Progenitor cell of endocrine pancreas (in vitro differentiated cells): ENCODE data around the gene SLC43A3. TPM values are rescaled to one million over a fixed set of nuclear protein-coding genes. Genes with fewer than 3 reads are reported as not detected.
A peak's percentile ranks its signal among the peaks of the same experiment; 100 is the strongest.

Source experiments
- DNase-seq: peaks from one replicate; pipeline ENCODE4 v3.0.0; 2021; ENCODE audit warnings: low spot score; ENCODE audit not compliant: unreplicated experiment
- H3K27ac Mint-ChIP-seq: 2 replicates; pipeline ENCODE4 v1.8.0; 2021; ENCODE audit warnings: mild to moderate bottlenecking, moderate library complexity, mixed read lengths
- H3K27me3 Mint-ChIP-seq: 2 replicates; pipeline ENCODE4 v1.8.0; 2021; ENCODE audit warnings: mixed read lengths
- H3K36me3 Mint-ChIP-seq: 2 replicates; pipeline ENCODE4 v1.8.0; 2022; ENCODE audit warnings: mixed read lengths; ENCODE audit not compliant: insufficient read depth
- H3K4me1 Mint-ChIP-seq: 2 replicates; pipeline ENCODE4 v1.8.0; 2021; ENCODE audit warnings: low read depth, mixed read lengths
- H3K4me3 Mint-ChIP-seq: 2 replicates; pipeline ENCODE4 v1.8.0; 2021; ENCODE audit warnings: low read depth, mild to moderate bottlenecking, moderate library complexity, mixed read lengths
- H3K9me3 Mint-ChIP-seq: 2 replicates; pipeline ENCODE4 v1.8.0; 2021; ENCODE audit warnings: low read depth, mixed read lengths
- CTCF ChIP-seq: fragments of 200-600 bp; sonication (generic); IDR thresholded peaks from one replicate; pipeline ENCODE4 v1.5.0; 2021; ENCODE audit warnings: antibody characterized with exemption, mild to moderate bottlenecking; ENCODE audit not compliant: unreplicated experiment
- total RNA-seq: library from RNA; stranded (reverse); gene quantifications from 2 replicates; pipeline ENCODE4 v1.2.1, GENCODE V29; 2021

The SLC43A3 gene
- total RNA-seq, 1 donor from 2014 or later: 24.6 TPM

GRCh38 chr11:57461841-57462489 lies 35.0 kb upstream of the SLC43A3 start:
- Mint-ChIP-seq H3K4me3 (peak overlapping the region; percentile 28), H3K36me3 (peaks cover 1% of the 10 kb centered on the region), H3K9me3 (no peaks in the 10 kb centered on the region), H3K27me3 (peaks cover 68% of the 10 kb centered on the region), H3K27ac (no peak overlapping the region), H3K4me1 (peaks cover 15% of the 10 kb centered on the region)
- TF ChIP-seq CTCF: no peak
- no peak for DNase-seq

- no peak for DNase-seq
- H3K4me1 Mint-ChIP-seq: peaks cover 15% of the 10 kb centered on the region
- no peak overlapping the region for H3K27ac Mint-ChIP-seq
- no peak for TF ChIP-seq CTCF
- H3K27me3 Mint-ChIP-seq: peaks cover 68% of the 10 kb centered on the region
- H3K36me3 Mint-ChIP-seq: peaks cover 1% of the 10 kb centered on the region
- peak overlapping the region; percentile 28 for H3K4me3 Mint-ChIP-seq
- H3K9me3 Mint-ChIP-seq: no peaks in the 10 kb centered on the region
These were observed 34.1 kb upstream of the SLC43A3 start for GRCh38 chr11:57460758-57461749.

GRCh38 chr11:57460022-57460757 lies 33.3 kb upstream of the SLC43A3 start, which contains the start of gene RTN4RL2:
TSS of gene RTN4RL2 (plus strand) at chr11:57460528. CDS start at chr11:57460866, 338 bp downstream.
- Mint-ChIP-seq H3K36me3 (peaks cover 1% of the 10 kb centered on the region), H3K4me1 (peaks cover 15% of the 10 kb centered on the region), H3K4me3 (peak within 1 kb of the TSS; percentile 75), H3K9me3 (no peaks in the 10 kb centered on the region), H3K27ac (peak within 1 kb of the TSS; percentile 16), H3K27me3 (peaks cover 65% of the 10 kb centered on the region)
- peak; percentile 51 for DNase-seq
- TF ChIP-seq CTCF: peak; percentile 53

DNA sequence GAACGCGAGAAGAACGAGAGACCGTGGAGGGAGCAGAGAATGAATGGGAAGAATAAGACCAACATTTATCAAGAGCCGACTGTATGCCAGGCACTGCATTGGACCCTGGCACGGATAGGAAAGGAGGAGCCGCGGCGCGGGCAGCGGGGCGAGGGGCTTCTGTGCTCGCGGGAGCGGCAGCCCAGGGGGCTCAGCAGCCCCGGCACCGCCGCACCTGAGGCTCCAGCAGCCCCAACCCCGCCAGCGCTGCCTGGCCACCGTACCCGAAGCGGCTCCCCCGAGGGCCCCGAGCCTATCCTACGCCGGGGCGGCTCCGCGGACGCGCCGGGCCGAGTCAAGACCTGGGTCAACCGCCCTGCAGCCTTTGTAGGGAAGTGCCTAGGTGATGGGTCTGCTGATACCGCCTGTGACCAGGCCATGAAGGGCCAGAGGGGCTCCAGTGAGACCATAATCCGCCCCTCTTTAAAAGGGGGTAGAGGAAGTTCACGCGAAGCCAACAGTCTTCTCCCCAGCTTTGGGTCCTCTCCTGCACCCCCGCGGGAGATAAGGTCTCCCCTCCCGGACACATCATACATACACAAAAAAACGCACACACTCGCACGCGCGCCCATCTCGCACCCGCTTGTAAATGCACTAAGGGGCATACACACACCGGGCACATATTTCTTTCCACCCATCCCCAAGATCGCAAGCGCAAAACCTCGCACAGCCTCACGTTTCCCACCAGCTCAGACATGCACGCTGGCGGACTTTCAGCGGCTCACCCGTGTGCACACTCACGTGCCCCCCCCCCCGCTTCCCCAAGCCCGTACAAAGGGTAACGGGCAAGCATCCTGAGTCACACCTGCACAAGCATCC lies 32.5 kb upstream of the SLC43A3 start:
- Mint-ChIP-seq H3K36me3 (peaks cover 1% of the 10 kb centered on the region), H3K4me3 (peak overlapping the region; percentile 75), H3K9me3 (no peaks in the 10 kb centered on the region), H3K27me3 (peaks cover 58% of the 10 kb centered on the region), H3K4me1 (peaks cover 15% of the 10 kb centered on the region), H3K27ac (peak overlapping the region; percentile 16)
- no peak for TF ChIP-seq CTCF
- no peak for DNase-seq
